ENCODE data around the gene CLCN3. TPM values are rescaled to one million over a fixed set of nuclear protein-coding genes. Genes with fewer than 3 reads are reported as not detected.
"Not testable (repeated sequence)": the region's sequence is repeated elsewhere in the genome, so short reads cannot be mapped to it uniquely, and the experiment has no call there.

CLCN3 gene
- total RNA-seq, result 10 to 100 TPM; 24.3 to 32.3 (median 25.6) TPM
- polyA plus RNA-seq, result 10 to 100 TPM in 2 of 3 donors, 1 to 10 TPM in 1; 7.9 to 23.5 (median 10.5) TPM
- long read RNA-seq, donor 1, full-length matches to known transcripts, result 17 of 28 reads
- long read RNA-seq, donor 1, partial matches to known transcripts, result 4 of 28 reads
- long read RNA-seq, donor 1, other reads (novel, unspliced or antisense), result 7 of 28 reads
- long read RNA-seq, donor 2, full-length matches to known transcripts, result 19 of 28 reads
- long read RNA-seq, donor 2, partial matches to known transcripts, result 6 of 28 reads
- long read RNA-seq, donor 2, other reads (novel, unspliced or antisense), result 3 of 28 reads

DNA sequence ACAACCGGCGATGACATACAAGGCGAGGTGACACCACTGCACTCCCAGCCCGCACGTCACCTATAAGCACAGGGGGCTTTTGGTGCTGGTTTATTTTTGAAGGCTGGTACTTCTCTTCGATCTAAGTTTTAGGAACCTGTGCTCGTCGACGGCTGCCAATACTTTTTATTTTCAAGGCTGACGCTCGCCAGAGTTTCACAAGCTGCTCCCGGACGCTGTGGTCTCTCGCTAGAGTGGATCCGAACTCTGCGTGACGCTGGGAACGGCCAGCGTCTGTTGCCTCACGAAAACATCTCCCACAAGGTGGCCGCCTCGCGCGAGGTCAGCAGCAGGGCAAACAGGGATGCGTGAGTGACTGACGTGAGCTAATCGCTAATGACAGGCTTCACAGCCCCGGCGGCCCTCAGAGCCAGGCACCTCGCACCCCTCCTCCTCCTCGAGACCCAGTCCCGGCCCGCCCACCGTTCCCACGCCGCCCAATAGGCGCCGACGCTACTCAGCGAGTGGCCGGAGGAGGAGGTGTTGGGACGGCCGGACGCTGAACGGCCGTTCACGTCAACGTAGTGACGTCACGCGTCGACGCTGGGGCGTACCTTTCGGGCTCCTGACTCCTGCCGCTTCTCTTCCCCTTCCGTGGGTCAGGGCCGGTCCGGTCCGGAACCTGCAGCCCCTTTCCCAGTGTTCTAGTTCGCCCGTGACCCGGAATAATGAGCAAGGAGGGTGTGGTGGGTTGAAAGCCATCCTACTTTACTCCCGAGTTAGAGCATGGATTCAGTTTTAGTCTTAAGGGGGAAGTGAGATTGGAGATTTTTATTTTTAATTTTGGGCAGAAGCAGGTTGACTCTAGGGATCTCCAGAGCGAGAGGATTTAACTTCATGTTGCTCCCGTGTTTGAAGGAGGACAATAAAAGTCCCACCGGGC, at the start of gene CLCN3:
Gene CLCN3 (plus strand): TSS at position 621 of the 922 bp plus-strand sequence. CDS start 15,351 bp downstream, outside the sequence.
- ATAC-seq (peak; percentile 95 to 99 (median 96)), DNase-seq (peak; percentile 97 to 100)
- WGBS, 3 donors, result 0% methylated on average over 59 to 67 of the region's 67 CpGs
- intact Hi-C loops (cut with DNase I), result loop anchor here (2.0 to 10.0 kb wide), 5 partner anchors 41 to 407 kb away; partner anchors contain the start of gene MFAP3L (in 2 of the 2)
- peaks cover 17% of the 10 kb centered on the region for H3K4me1 ChIP-seq
- TF ChIP-seq CTCF (IDR thresholded peaks at IDR 0.05), result no peak
- no peaks in the 10 kb centered on the region for H3K27me3 ChIP-seq (ENCODE audit: insufficient read depth in 3 of 3, low read length in 2 of 3)
- no peaks in the 10 kb centered on the region for H3K9me3 ChIP-seq
- H3K4me3 ChIP-seq, result peak within 1 kb of the TSS; percentile 90
- H3K27ac ChIP-seq, result peak within 1 kb of the TSS; percentile 95
- no peaks in the 10 kb centered on the region for H3K36me3 ChIP-seq (ENCODE audit: insufficient read depth in 1 of 2, low read depth in 1 of 2)

- H3K27ac ChIP-seq; ATAC-seq; intact Hi-C loops (cut with DNase I); H3K4me1 ChIP-seq; H3K4me3 ChIP-seq; H3K27me3 ChIP-seq (ENCODE audit: insufficient read depth in 3 of 3, low read length in 2 of 3); H3K9me3 ChIP-seq; DNase-seq: not testable (repeated sequence)
- 98 to 100% (median 100%) methylated on average over 1 to 2 of the region's 3 CpGs for WGBS, 3 donors
- peaks cover 0 to 49% of the 10 kb centered on the region in 2 donors for H3K36me3 ChIP-seq (ENCODE audit: insufficient read depth in 1 of 2, low read depth in 1 of 2)
Measured at GRCh38 chr4:169571012-169571411, 49.4 kb upstream of the CLCN3 start.

DNA sequence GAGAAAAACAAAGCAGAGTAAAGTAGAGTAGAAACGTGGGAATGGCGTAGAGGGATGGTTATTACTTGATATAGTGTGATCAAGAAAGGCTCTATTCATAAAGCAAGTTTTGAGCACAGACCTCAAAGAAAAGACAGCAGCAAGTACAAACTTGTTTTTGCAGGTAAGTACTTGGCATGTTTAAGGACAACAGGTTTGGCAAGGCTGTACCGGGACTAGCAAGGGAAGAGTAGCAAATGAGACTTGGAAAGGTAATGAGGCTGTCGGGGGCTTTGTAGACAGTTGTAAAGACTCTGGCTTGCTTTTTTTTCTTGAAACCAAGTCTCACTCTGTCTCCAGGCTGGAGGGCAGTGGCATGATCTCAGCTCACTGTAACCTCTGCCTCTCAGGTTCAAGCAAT, 48.9 kb upstream of the CLCN3 start:
- no peak for DNase-seq
- Histone ChIP-seq H3K4me3 (no peak overlapping the region), H3K36me3 (ENCODE audit: insufficient read depth in 1 of 2, low read depth in 1 of 2) (peaks cover 0 to 53% of the 10 kb centered on the region in 2 donors), H3K4me1 (no peaks in the 10 kb centered on the region), H3K27me3 (ENCODE audit: insufficient read depth in 3 of 3, low read length in 2 of 3) (no peaks in the 10 kb centered on the region), H3K27ac (no peak overlapping the region), H3K9me3 (no peaks in the 10 kb centered on the region)
- intact Hi-C loops (cut with DNase I), result no loop called here
- no peak for TF ChIP-seq CTCF (IDR thresholded peaks at IDR 0.05)
- no peak for ATAC-seq
- WGBS, 3 donors, result 95 to 96% (median 96%) methylated on average over 4 of the region's 4 CpGs

DNA sequence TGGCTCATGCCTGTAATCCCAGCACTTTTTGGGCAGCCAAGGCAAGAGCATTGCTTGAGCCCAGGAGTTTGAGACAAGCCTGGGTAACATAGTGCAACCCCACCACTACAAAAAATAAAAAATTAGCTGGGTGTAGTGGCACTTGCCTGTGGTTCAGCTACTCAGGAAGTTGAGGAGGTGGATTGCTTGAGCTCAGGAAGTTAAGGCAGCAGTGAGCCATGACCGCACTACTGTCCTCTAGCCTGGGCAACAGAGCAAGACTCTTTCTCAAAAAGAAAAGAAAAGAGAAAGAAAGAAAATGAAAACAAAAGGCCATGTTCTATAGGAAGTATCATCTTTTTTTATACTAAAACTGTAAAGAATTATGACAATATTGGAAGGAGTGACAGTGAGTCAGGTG, 46.5 kb upstream of the CLCN3 start:
- Histone ChIP-seq H3K27me3 (ENCODE audit: insufficient read depth in 3 of 3, low read length in 2 of 3) (no peaks in the 10 kb centered on the region), H3K4me3 (no peak overlapping the region), H3K9me3 (no peaks in the 10 kb centered on the region), H3K27ac (no peak overlapping the region), H3K36me3 (ENCODE audit: insufficient read depth in 1 of 2, low read depth in 1 of 2) (peaks cover 0 to 63% of the 10 kb centered on the region in 2 donors), H3K4me1 (no peaks in the 10 kb centered on the region)
- DNase-seq (no peak), ATAC-seq (no peak)
- 98 to 100% (median 100%) methylated on average over 1 of the region's 1 CpG for WGBS, 3 donors
- intact Hi-C loops (cut with DNase I), result no loop called here
- TF ChIP-seq CTCF (IDR thresholded peaks at IDR 0.05), result no peak

DNA sequence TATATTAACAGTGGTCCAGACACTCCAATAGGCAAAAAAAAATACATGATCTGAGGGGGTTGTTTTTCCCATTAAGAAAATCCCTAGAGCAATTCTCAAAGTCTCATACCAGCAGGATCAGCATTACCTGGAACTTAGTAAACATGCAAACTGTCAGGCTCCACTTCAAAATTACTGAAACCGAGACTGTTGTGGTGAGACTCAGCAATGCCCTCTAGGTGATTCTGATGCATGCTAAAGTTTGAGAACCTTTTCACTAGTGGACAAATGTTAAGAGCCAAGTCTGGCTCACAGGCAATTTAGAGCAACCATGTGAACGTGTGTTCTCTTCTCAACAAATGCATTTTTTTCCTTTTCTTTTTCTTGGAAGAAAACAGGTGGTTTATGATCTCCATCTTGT, 38.2 kb upstream of the CLCN3 start:
- Histone ChIP-seq H3K4me3 (no peak overlapping the region), H3K27ac (no peak overlapping the region), H3K27me3 (ENCODE audit: insufficient read depth in 3 of 3, low read length in 2 of 3) (no peaks in the 10 kb centered on the region), H3K9me3 (no peaks in the 10 kb centered on the region), H3K36me3 (ENCODE audit: insufficient read depth in 1 of 2, low read depth in 1 of 2) (peaks cover 0 to 72% of the 10 kb centered on the region in 2 donors), H3K4me1 (no peaks in the 10 kb centered on the region)
- intact Hi-C loops (cut with DNase I), result no loop called here
- DNase-seq (no peak), ATAC-seq (no peak)
- no peak for TF ChIP-seq CTCF (IDR thresholded peaks at IDR 0.05)
- WGBS, 3 donors, result 81% methylated on average over 2 of the region's 2 CpGs

All from psoas muscle (tissue), 8 donors.